ENCODE results near the gene NR2E1. TPM values are rescaled to one million over a fixed set of nuclear protein-coding genes. Genes with fewer than 3 reads are reported as not detected.

Gene NR2E1
- total and polyA plus RNA-seq, 11 donors = not detected

DNA sequence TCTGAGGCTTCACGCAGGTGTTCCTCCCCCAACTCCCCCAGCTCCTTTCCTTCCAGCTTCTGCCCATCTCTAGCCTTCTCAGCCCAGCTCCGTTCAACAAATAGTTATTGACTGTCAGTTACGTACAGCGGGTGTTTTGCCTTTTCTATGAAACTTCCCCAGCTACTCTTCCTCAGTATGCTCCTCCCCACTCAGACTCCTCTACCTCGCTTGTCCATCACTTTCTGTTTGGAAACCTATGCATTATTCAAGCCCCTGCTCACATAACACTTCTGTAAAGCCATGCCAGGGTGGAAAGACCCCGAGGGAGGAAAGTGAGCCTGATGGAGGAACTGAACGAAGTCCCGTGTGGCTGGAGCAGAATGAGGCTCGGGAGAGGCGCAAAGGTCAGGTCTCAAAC is 44.2 kb upstream of the NR2E1 start:
- WGBS, 4 donors = 38 to 62% (median 53%) methylated on average over 10 of the region's 10 CpGs
- Histone ChIP-seq H3K27me3 (peaks cover 33 to 99% (median 75%) of the 10 kb centered on the region in 9 donors), H3K9me3 (no peaks in the 10 kb centered on the region), H3K4me3 (no peak overlapping the region), H3K27ac (no peak overlapping the region), H3K36me3 (no peaks in the 10 kb centered on the region), H3K4me1 (peaks cover 0 to 30% (median 20%) of the 10 kb centered on the region in 12 donors)
- no peak for ATAC-seq
- intact Hi-C loops (cut with DNase I) = no loop called here
- no peak for DNase-seq
- TF ChIP-seq POLR2A (IDR thresholded peaks at IDR 0.05) = no peak
- TF ChIP-seq, protein P1, sequence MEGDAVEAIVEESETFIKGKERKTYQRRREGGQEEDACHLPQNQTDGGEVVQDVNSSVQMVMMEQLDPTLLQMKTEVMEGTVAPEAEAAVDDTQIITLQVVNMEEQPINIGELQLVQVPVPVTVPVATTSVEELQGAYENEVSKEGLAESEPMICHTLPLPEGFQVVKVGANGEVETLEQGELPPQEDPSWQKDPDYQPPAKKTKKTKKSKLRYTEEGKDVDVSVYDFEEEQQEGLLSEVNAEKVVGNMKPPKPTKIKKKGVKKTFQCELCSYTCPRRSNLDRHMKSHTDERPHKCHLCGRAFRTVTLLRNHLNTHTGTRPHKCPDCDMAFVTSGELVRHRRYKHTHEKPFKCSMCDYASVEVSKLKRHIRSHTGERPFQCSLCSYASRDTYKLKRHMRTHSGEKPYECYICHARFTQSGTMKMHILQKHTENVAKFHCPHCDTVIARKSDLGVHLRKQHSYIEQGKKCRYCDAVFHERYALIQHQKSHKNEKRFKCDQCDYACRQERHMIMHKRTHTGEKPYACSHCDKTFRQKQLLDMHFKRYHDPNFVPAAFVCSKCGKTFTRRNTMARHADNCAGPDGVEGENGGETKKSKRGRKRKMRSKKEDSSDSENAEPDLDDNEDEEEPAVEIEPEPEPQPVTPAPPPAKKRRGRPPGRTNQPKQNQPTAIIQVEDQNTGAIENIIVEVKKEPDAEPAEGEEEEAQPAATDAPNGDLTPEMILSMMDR (IDR thresholded peaks at IDR 0.05) = no peak

DNA sequence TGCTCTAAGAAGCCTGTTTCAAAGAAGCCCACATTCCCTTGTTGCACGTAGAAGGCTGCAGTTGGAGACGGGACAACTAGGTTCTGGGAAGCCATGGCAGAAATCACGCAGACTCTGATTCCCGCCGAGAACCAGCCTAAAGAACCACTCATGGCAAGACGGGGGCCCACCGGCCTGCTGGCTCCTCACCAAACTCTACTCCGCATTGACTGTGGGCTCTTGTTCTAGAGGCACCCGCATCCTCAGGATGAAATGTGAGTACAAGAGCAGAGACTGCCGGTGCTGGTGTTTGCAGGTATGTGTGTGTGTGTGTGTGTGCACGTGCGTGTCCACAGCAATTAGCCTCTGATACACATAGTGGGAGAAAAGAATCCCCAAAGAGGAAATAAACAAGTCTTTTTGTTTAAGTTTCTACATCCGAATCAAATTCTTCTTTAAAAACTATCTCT is 42.3 kb upstream of the NR2E1 start:
- intact Hi-C loops (cut with DNase I) = no loop called here
- Histone ChIP-seq H3K4me1 (peaks cover 0 to 13% (median 9%) of the 10 kb centered on the region in 12 donors), H3K36me3 (no peaks in the 10 kb centered on the region), H3K27me3 (peaks cover 18 to 94% (median 65%) of the 10 kb centered on the region in 9 donors), H3K4me3 (no peak overlapping the region), H3K9me3 (no peaks in the 10 kb centered on the region), H3K27ac (no peak overlapping the region)
- no peak for DNase-seq
- 16 to 34% (median 27%) methylated on average over 13 of the region's 13 CpGs for WGBS, 4 donors
- TF ChIP-seq POLR2A (IDR thresholded peaks at IDR 0.05) = no peak
- TF ChIP-seq, protein P1 (IDR thresholded peaks at IDR 0.05) = no peak
- ATAC-seq = no peak

DNA sequence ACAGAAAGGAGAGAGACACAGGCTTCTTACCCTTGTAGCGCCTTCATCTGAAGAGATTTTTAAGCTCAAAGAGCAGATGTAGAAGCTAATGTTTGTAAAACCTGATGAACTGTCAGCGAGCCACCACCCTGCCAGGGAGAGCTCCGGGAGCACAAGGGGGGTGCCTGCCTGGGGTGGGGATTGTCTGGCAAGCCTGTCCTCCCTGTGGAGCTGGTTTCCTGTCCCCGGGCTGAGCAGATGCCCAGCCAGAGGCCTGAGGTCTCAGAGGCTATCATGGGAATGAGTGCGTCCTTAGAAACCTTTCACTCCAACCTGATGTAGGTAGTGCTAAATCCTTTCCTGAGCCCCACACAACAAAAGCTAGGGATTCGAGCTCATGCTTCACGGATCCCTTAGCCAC is 41.9 kb upstream of the NR2E1 start:
- DNase-seq (no peak), ATAC-seq (no peak)
- no peak overlapping the region for H3K27ac ChIP-seq
- TF ChIP-seq, protein P1 (IDR thresholded peaks at IDR 0.05) = no peak
- H3K36me3 ChIP-seq = no peaks in the 10 kb centered on the region
- H3K4me1 ChIP-seq = peaks cover 0 to 10% (median 5%) of the 10 kb centered on the region in 12 donors
- intact Hi-C loops (cut with DNase I) = no loop called here
- 21 to 33% (median 31%) methylated on average over 7 of the region's 7 CpGs for WGBS, 4 donors
- H3K9me3 ChIP-seq = no peaks in the 10 kb centered on the region
- no peak overlapping the region for H3K4me3 ChIP-seq
- peaks cover 18 to 98% (median 61%) of the 10 kb centered on the region in 9 donors for H3K27me3 ChIP-seq

DNA sequence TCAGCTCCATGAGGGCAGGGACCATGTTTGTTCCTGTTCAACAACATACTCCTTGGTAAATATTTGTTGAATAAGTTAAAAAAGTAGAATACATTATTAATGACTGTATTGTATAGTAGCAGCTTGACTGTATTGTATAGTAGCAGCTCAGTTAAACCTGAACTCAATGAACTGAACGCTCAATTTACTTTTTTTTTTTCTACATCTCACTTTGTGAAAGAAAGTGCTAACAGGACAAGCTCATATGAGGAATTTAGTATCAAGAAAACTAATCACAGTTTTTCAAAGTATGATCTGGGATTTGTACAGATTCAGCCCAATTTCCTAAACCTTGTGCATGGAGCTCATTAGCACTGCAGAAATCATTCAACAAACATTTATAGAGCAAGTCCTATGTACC is 38.8 kb upstream of the NR2E1 start:
- ATAC-seq (no peak), DNase-seq (no peak)
- no peak overlapping the region for H3K27ac ChIP-seq
- WGBS, 4 donors = 90 to 96% (median 94%) methylated on average over 1 of the region's 1 CpG
- H3K36me3 ChIP-seq = no peaks in the 10 kb centered on the region
- no peaks in the 10 kb centered on the region for H3K9me3 ChIP-seq
- no peak overlapping the region for H3K4me3 ChIP-seq
- intact Hi-C loops (cut with DNase I) = no loop called here
- no peaks in the 10 kb centered on the region for H3K4me1 ChIP-seq
- TF ChIP-seq, protein P1 (IDR thresholded peaks at IDR 0.05) = no peak
- no peak for TF ChIP-seq POLR2A (IDR thresholded peaks at IDR 0.05)
- H3K27me3 ChIP-seq = peaks cover 7 to 89% (median 32%) of the 10 kb centered on the region in 9 donors

Measured in heart left ventricle (tissue), 16 donors.